HepG2 (cell line): ENCODE data around the gene KLHL28. TPM values are rescaled to one million over a fixed set of nuclear protein-coding genes. Genes with fewer than 3 reads are reported as not detected.

ENCODE experiments used
- CSRNP1 ChIP-seq: sonication (generic); formaldehyde crosslinking; IDR thresholded peaks from 2 replicates; pipeline ENCODE4 v1.8.1; 2023; ENCODE audit warnings: mild to moderate bottlenecking, missing genetic modification reagents
- ERF ChIP-seq: IDR thresholded peaks from 2 replicates; pipeline ENCODE4 v1.6.1; 2018; ENCODE audit warnings: missing biosample characterization, missing genetic modification reagents
- GMEB1 ChIP-seq: sonication (generic); formaldehyde crosslinking; IDR thresholded peaks from 2 replicates; pipeline ENCODE4 v1.5.1; 2020; ENCODE audit warnings: missing genetic modification reagents, mild to moderate bottlenecking, borderline replicate concordance
- KLF6 ChIP-seq: IDR thresholded peaks from 2 replicates; pipeline ENCODE4 v1.8.0; 2016; ENCODE audit warnings: missing biosample characterization, missing genetic modification reagents
- LRRFIP1 ChIP-seq: sonication (generic); formaldehyde crosslinking; conservative IDR thresholded peaks from 2 replicates; pipeline ENCODE4 v1.4.0; 2020; ENCODE audit warnings: missing genetic modification reagents
- MED1 ChIP-seq: sonication (generic); formaldehyde crosslinking; IDR thresholded peaks from 2 replicates; pipeline ENCODE4 v1.4.0; 2020; ENCODE audit warnings: missing genetic modification reagents
- MIXL1 ChIP-seq: IDR thresholded peaks from 2 replicates; pipeline ENCODE4 v1.6.1; 2016
- NFYB ChIP-seq: sonication (generic); formaldehyde crosslinking; IDR thresholded peaks from 2 replicates; pipeline ENCODE4 v1.4.0; 2020; ENCODE audit warnings: missing genetic modification reagents
- PHF8 ChIP-seq: sonication (generic); formaldehyde crosslinking; IDR thresholded peaks from 2 replicates; pipeline ENCODE4 v1.5.0; 2020; ENCODE audit warnings: missing genetic modification reagents
- RBFOX2 ChIP-seq: fragments of 200-400 bp; formaldehyde crosslinking; IDR thresholded peaks from 2 replicates; pipeline ENCODE4 v1.6.1; 2017; ENCODE audit warnings: low read depth, mild to moderate bottlenecking, low read length
- SRY ChIP-seq: sonication (generic); formaldehyde crosslinking; IDR thresholded peaks from 2 replicates; pipeline ENCODE4 v1.8.0; 2022; ENCODE audit warnings: mild to moderate bottlenecking, missing genetic modification reagents
- THYN1 ChIP-seq: sonication (generic); formaldehyde crosslinking; IDR thresholded peaks from 2 replicates; pipeline ENCODE4 v1.8.1; 2023; ENCODE audit warnings: low read depth, mild to moderate bottlenecking, moderate library complexity, missing genetic modification reagents, borderline replicate concordance
- ZBTB25 ChIP-seq: IDR thresholded peaks from 2 replicates; pipeline ENCODE4 v1.6.1; 2018; ENCODE audit warnings: missing genetic modification reagents
- ZBTB7A ChIP-seq: sonication (generic); formaldehyde crosslinking; IDR thresholded peaks from 2 replicates; pipeline ENCODE4 v1.8.0; 2022; ENCODE audit warnings: mild to moderate bottlenecking, missing genetic modification reagents
- ZC3H4 ChIP-seq: sonication (generic); formaldehyde crosslinking; IDR thresholded peaks from 2 replicates; pipeline ENCODE4 v1.4.0; 2020; ENCODE audit warnings: missing genetic modification reagents, borderline replicate concordance
- ZNF431 ChIP-seq: sonication (generic); formaldehyde crosslinking; IDR thresholded peaks from 2 replicates; pipeline ENCODE4 v1.9.0; 2022; ENCODE audit warnings: missing genetic modification reagents, low read depth, mild to moderate bottlenecking, borderline replicate concordance
- ZNF580 ChIP-seq: IDR thresholded peaks from 2 replicates; pipeline ENCODE4 v1.6.1; 2016; ENCODE audit warnings: low read depth, borderline replicate concordance
- ZNF691 ChIP-seq: sonication (generic); formaldehyde crosslinking; IDR thresholded peaks from 2 replicates; pipeline ENCODE4 v1.4.0; 2020; ENCODE audit warnings: missing genetic modification reagents, low read depth, mild to moderate bottlenecking, borderline replicate concordance
- ZNF768 ChIP-seq: sonication (generic); formaldehyde crosslinking; IDR thresholded peaks from 2 replicates; pipeline ENCODE4 v1.4.0; 2020; ENCODE audit warnings: missing genetic modification reagents
- ZNF788 ChIP-seq: sonication (generic); formaldehyde crosslinking; IDR thresholded peaks from 2 replicates; pipeline ENCODE4 v1.5.0; 2020; ENCODE audit warnings: mild to moderate bottlenecking, missing genetic modification reagents, borderline replicate concordance
- ZNF790 ChIP-seq: sonication (generic); formaldehyde crosslinking; IDR thresholded peaks from 2 replicates; pipeline ENCODE4 v1.8.0; 2022; ENCODE audit warnings: missing genetic modification reagents, mild to moderate bottlenecking, borderline replicate concordance
- polyA plus RNA-seq, 8 experiments: library from polyadenylated mRNA; depleted of rRNA in 3 of 8; stranded (reverse) in 7 of 8; unstranded in 1 of 8; fragments of >200 nt; fragmentation: Illumina TruSeq in 4 of 8; extraction: Trizol in 4 of 8; gene quantifications; 2 replicates each; pipeline versions ENCODE4 v1.2.1 to v1.2.3, GENCODE V29; 2011 to 2016; ENCODE audit warnings: low read depth in 4 of 8, missing spikeins in 1 of 8, mixed read lengths in 1 of 8; ENCODE audit not compliant: insufficient read depth in 1 of 8
- total RNA-seq, 5 experiments: library from RNA; depleted of rRNA; stranded (reverse); fragments of >200 nt; fragmentation: Illumina TruSeq; extraction: Trizol; gene quantifications; 2 replicates each; pipeline ENCODE4 v1.2.3, GENCODE V29; 2016; ENCODE audit warnings: low read depth in 1 of 5

KLHL28 gene
- total and polyA plus RNA-seq, 2 of the 13 experiments (the other 11 are each of a cell fraction or from before 2014, with no cell fraction given), result 3.4 to 6.6 TPM

GRCh38 chr14:44897041-44897844, 64.5 kb downstream of the KLHL28 start (continued):
- TF ChIP-seq PHF8 (CRISPR knock-in tag) (peak; percentile 82), ZBTB7A (CRISPR knock-in tag) (no peak), SRY (CRISPR knock-in tag) (peak; percentile 31; the same call in 1 of the 2 replicates), GMEB1 (peak; percentile 57; the same call in 1 of the 2 replicates), CSRNP1 (CRISPR knock-in tag) (no peak), ZBTB25 (CRISPR knock-in tag) (no peak), NFYB (peak; percentile 67), THYN1 (CRISPR knock-in tag) (0 out of 2 replicates have a peak, but pooled peaks have one; percentile 42), ZNF790 (0 out of 2 replicates have a peak, but pooled peaks have one; percentile 22), ERF (CRISPR knock-in tag) (0 out of 2 replicates have a peak, but pooled peaks have one; percentile 27), ZNF768 (CRISPR knock-in tag) (peak; percentile 58; the same call in 1 of the 2 replicates), KLF6 (peak; percentile 43; the same call in 1 of the 2 replicates), ZNF580 (CRISPR knock-in tag) (no peak), MIXL1 (CRISPR knock-in tag) (no peak), ZC3H4 (no peak), ZNF788 (CRISPR knock-in tag) (peak; percentile 55; the same call in 1 of the 2 replicates), LRRFIP1 (no peak), RBFOX2 (peak; percentile 94), ZNF691 (CRISPR knock-in tag) (no peak), MED1 (no peak; the same call in 1 of the 2 replicates), ZNF431 (CRISPR knock-in tag) (peak; percentile 47; the same call in 1 of the 2 replicates)
